ENCODE data around the gene WDR20. TPM values are rescaled to one million over a fixed set of nuclear protein-coding genes. Genes with fewer than 3 reads are reported as not detected.

Gene WDR20
- total and polyA plus RNA-seq, 10 of the 15 experiments (the other 5 are each of a cell fraction or from before 2014, with no cell fraction given), result 9.1 to 25.9 (median 18.4) TPM

GRCh38 chr14:102126807-102127455 lies 12.8 kb upstream of the WDR20 start (continued):
- TF ChIP-seq CUX1 (IDR thresholded peaks at IDR 0.05; ENCODE audit: insufficient replicate concordance, low read depth, low read length), result no peak
- no peak for TF ChIP-seq SMAD1 (IDR thresholded peaks at IDR 0.05; ENCODE audit: low read depth, partially characterized antibody)
- TF ChIP-seq ZNF622 (IDR thresholded peaks at IDR 0.05), result no peak
- TF ChIP-seq ELK1 (IDR thresholded peaks at IDR 0.05; ENCODE audit: low read depth, low read length), result no peak
- no peak for TF ChIP-seq BCL3 (IDR thresholded peaks at IDR 0.05; ENCODE audit: borderline replicate concordance, insufficient read depth, low read depth, low read length, poor library complexity, severe bottlenecking)

Data from GM12878 (cell line).